ENCODE results near the gene PEPD. TPM values are rescaled to one million over a fixed set of nuclear protein-coding genes. Genes with fewer than 3 reads are reported as not detected.
A peak's percentile ranks its signal among the peaks of the same experiment; 100 is the strongest.

Gene PEPD
- total RNA-seq, 1 experiment from 2014 or later, result 84.3 TPM

DNA sequence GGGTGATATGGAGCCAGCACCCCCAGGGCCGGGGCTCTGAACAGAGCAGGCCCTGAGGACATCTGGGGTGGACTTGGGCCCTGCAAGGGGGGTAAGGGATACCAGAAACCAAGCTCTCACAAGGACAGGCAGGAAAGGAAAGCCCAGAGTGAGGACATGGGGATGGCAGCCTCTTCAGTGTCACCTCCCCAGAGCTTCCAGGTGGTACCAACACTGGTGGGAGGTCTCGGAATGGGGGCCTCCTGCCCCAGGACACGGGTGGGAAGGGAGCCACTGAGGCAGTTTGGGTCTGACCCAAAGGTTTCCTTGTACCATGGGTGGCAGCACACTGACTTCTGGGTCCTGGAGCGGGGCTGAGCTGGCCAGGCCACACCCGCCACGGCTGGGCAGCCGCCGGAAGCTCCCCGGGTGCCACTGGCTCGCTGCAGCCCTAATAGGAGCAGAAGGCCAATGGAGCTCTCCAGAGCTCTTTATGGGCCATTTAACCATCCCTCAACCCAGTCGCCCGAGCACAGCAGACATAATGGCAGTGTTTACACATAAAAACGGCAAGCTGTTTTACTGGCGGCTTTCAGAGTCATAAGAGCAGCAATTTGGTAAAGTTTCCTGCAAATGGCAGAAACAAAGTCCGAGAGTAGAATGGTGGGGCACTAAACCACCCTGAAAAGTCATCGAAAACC is 59.3 kb downstream of the PEPD start:
- H3K27me3 ChIP-seq (ENCODE audit: control insufficient read depth, insufficient read depth, low read length), result no peaks in the 10 kb centered on the region
- no peak overlapping the region for H3K4me3 ChIP-seq (ENCODE audit: insufficient read depth, low read depth, low read length)
- no peaks in the 10 kb centered on the region; the same call in 1 of the 2 replicates for H3K36me3 ChIP-seq (replicated peaks; ENCODE audit: control insufficient read depth, insufficient read depth, low read length)
- peak; percentile 49 for DNase-seq

DNA sequence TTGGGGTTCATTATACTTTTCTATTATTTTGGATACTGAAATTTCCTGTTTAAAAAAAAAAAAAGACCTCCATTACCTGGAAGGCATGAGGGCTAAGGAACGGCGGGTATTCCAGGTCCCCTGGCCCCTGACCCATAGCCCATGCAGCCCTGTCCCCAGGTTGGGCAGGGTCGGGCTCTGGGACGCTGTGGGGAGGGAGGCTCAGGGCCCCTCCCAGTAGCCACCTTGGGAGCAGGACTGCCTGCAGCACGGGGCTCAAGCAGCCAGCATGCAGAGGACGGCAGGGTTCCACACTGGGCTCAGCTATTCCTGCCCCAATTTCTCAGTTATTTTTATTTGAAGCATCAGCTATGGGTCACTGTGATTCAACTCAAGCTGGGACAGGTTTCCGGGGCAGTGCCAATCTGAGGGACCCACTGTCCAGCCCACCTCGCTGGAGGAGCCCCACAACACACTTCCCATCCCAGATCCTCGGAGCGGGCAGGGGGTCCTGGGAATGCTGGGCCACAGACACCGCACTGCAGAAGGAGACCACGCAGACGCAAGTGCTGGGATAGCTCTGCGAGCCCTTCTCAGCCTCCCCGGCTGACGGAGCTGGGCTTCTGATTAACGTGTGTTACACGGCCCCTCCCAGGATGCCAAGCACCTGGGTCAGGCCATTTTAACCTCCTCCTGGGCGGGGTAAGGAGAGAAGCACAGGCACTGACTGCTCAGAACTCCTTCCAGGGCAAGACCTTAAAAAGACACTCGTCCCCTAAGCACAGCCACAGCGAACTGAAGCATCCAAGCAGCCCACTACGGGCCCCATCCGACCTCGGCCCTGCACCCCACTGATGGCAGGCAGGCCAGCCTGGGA is 60.1 kb downstream of the PEPD start:
- DNase-seq, result peak; percentile 45
- Histone ChIP-seq H3K27me3 (ENCODE audit: control insufficient read depth, insufficient read depth, low read length) (no peaks in the 10 kb centered on the region), H3K36me3 (replicated peaks; ENCODE audit: control insufficient read depth, insufficient read depth, low read length) (no peaks in the 10 kb centered on the region; the same call in 1 of the 2 replicates), H3K4me3 (ENCODE audit: insufficient read depth, low read depth, low read length) (no peak overlapping the region)

DNA sequence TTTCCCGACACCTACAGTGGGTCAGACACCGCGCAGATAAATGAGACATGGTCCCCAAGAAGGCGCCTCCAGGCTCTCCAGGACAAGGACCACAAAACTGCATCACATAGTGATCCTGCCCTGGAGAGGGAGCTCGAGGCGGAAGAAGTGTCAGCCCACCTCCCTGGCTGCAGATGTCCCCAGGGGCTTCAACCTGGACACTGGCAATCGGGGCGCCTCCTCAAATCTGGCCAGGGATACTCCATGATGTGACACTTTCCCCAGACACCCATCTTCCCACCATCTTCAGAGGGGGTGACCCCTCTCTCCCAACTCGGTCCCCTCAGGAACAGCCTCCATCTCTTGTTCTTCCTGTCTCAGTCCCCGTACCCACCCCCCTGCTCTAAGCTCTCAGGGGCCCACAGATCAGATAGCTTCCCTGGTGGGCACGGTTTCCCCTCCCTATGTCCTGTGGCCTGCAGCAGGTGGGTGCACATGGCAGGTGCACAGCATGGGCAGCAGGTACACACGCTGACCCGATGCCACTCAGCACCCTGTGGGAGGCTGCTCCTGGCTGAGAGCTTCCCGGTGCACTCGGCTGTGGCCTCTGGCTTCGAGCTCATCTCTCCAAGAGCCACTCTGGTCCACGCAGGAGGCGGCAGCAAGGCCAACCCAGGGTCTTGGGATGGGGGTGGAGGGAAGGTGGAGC is 61.2 kb downstream of the PEPD start:
- H3K4me3 ChIP-seq (ENCODE audit: insufficient read depth, low read depth, low read length), result no peak overlapping the region
- DNase-seq, result no peak
- no peaks in the 10 kb centered on the region for H3K27me3 ChIP-seq (ENCODE audit: control insufficient read depth, insufficient read depth, low read length)
- H3K36me3 ChIP-seq (replicated peaks; ENCODE audit: control insufficient read depth, insufficient read depth, low read length), result no peaks in the 10 kb centered on the region; the same call in 1 of the 2 replicates

DNA sequence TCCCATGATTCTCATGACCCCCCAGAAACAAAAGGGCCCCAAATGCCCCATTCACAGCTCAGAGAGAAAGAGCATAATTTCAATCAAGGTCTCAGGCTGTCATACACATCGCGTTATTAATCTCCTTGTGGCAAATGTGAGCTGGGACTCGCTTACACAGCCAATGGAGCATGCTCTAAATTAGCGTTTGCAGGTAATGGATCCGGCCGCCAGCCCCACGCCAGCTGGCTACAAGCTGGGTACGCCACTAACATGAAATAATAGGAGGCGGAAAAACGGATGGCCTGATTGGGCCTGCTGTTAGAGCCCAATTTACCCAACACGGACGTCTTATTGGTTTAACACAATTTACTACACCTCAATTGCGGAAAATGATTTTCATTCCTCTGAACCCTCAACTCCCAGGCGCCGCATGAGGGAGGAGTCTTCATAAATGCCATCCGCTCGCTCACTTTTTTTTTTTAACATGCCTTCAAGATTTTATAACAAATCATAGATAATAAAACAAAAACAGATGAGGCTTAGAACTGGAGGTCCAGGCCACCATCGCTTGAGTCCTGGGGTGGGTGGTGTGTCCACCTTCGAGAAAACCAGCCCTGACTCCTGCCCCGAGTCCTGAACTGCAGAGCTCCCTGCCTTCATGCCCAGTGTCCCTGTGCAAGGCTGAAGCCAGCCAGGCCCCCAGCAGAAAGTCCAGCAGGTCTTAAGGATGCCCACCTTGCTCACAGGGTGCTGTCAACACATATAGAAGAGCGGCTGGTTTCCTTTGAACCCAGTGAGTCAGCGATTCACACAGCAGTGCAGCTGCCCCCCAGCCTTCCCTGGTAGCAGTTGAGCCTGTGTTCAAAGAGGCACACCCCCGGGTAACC is 62.1 kb downstream of the PEPD start:
- H3K36me3 ChIP-seq (replicated peaks; ENCODE audit: control insufficient read depth, insufficient read depth, low read length), result no peaks in the 10 kb centered on the region; the same call in 1 of the 2 replicates
- no peaks in the 10 kb centered on the region for H3K27me3 ChIP-seq (ENCODE audit: control insufficient read depth, insufficient read depth, low read length)
- no peak overlapping the region for H3K4me3 ChIP-seq (ENCODE audit: insufficient read depth, low read depth, low read length)
- no peak for DNase-seq

DNA sequence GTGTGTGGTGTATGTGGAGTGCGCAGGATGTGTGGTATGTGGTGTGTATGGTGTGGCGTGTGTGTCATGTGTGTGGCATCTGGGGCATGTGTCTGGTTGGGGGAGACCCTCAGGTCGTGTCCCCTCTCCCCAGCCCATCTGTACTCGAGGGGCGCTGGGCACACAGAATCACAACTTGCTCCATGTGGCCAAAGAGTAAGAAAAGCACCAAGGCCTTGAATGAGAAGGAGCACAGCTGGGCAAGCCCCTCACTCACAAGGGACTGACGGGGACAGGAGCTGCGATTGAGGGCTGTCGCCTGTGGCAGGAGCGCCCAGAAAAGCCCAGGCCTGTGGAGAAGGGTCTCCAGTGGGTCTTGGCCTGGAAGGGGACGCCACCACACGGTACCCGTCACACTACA is 62.8 kb downstream of the PEPD start:
- peak; percentile 30 for DNase-seq
- Histone ChIP-seq H3K27me3 (ENCODE audit: control insufficient read depth, insufficient read depth, low read length) (no peaks in the 10 kb centered on the region), H3K4me3 (ENCODE audit: insufficient read depth, low read depth, low read length) (no peak overlapping the region), H3K36me3 (replicated peaks; ENCODE audit: control insufficient read depth, insufficient read depth, low read length) (no peaks in the 10 kb centered on the region; the same call in 1 of the 2 replicates)

DNA sequence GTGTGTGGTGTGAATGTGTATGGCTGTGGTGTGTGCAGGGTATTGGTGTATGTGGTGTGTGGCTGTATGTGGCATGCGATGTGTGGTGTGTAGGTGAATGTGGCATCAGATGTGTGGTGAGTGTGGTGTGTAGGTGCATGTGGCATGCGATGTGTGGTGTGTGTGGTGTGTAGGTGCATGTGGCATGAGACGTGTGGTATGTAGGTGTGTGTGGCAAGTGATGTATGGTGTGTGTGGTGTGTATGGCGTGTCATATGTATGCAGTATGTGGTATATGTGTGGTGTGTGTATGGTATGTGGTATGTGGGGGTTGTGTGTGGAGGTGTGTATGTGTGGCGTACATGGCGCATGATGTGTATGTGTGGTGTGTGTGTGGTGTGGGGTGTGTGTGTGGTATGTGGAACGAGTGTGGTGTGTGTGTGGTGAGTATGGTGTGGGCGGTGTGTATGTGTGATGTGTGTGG is 63.4 kb downstream of the PEPD start:
- H3K4me3 ChIP-seq (ENCODE audit: insufficient read depth, low read depth, low read length), result no peak overlapping the region
- no peaks in the 10 kb centered on the region; the same call in 1 of the 2 replicates for H3K36me3 ChIP-seq (replicated peaks; ENCODE audit: control insufficient read depth, insufficient read depth, low read length)
- DNase-seq, result no peak
- H3K27me3 ChIP-seq (ENCODE audit: control insufficient read depth, insufficient read depth, low read length), result no peaks in the 10 kb centered on the region

DNA sequence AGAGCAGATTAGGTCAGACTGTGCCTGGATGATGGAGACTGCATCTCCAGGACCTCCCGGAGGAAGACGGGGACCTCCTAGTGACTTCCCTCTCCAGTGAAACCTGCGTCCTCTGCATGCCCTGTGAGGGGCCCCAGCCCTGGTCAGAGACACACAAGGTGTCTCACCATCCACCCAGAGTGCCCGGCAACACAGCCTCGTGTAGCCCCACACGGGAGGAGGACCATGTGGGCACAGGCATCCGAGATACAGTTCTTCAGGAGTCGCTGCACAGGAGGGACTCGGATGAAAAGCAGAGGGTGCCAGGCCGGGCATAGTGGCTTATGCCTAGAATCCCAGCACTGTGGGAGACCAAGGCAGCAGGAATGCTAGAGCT is 64.8 kb downstream of the PEPD start:
- DNase-seq, result peak; percentile 33
- no peaks in the 10 kb centered on the region for H3K27me3 ChIP-seq (ENCODE audit: control insufficient read depth, insufficient read depth, low read length)
- H3K4me3 ChIP-seq (ENCODE audit: insufficient read depth, low read depth, low read length), result no peak overlapping the region
- no peaks in the 10 kb centered on the region; the same call in 1 of the 2 replicates for H3K36me3 ChIP-seq (replicated peaks; ENCODE audit: control insufficient read depth, insufficient read depth, low read length)

DNA sequence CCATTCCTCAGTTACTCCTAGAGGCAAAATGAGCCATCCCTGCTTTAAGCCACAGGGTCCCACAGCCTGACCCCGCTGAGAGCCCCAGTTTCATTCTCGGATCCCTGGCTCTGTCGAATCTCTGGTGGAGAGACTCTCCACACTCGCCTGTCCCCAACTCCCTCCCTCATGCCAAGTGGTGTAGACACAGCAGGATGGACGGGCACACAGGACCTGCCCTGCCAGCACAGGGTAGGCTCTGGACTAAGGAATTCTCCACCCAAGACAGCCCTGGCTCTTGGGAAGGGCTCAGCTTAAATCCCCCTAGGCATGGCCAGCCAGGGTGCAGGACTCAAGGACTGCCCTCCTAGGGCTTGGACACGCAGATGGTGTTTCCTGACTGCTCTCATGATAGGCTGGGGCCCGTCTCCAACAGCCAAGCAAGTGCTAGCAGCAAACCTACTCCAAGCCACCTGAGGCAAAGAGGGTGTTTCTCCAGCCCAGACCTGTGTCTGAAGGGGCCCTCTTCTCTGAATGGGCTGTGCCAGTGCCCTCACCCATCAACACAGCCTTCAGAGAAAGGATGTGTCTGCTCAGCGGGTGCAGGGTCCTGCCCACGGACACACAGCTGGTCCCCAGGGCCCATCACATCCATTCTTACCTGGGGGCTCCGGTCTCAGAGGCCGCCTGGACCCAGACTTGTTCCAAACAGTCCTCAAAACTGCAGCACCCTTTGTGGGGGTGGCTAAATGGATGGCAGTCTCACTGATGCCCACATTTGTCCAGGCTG is 65.3 kb downstream of the PEPD start:
- DNase-seq, result peak; percentile 28
- Histone ChIP-seq H3K4me3 (ENCODE audit: insufficient read depth, low read depth, low read length) (no peak overlapping the region), H3K36me3 (replicated peaks; ENCODE audit: control insufficient read depth, insufficient read depth, low read length) (no peaks in the 10 kb centered on the region; the same call in 1 of the 2 replicates), H3K27me3 (ENCODE audit: control insufficient read depth, insufficient read depth, low read length) (no peaks in the 10 kb centered on the region)

DNA sequence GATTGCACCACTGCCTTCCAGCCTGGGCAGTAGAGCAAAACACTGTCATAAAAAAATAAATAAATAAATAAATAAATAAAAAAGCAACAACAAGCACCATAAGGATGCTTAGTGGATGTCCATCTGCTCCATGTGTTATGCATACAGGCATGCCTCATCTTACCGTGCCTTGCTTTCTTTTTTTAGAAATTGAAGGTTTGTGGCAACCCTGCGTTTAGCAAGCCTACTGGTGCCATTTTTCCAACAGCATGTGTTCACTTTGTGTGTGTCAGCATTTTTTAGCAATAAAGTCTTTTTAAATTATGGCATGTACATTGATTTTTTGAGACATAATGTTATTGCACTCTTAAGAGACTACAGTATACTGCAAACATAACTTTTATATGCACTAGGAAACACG is 68.3 kb downstream of the PEPD start:
- no peak overlapping the region for H3K4me3 ChIP-seq (ENCODE audit: insufficient read depth, low read depth, low read length)
- H3K36me3 ChIP-seq (replicated peaks; ENCODE audit: control insufficient read depth, insufficient read depth, low read length), result no peaks in the 10 kb centered on the region; the same call in 1 of the 2 replicates
- no peak for DNase-seq
- H3K27me3 ChIP-seq (ENCODE audit: control insufficient read depth, insufficient read depth, low read length), result no peaks in the 10 kb centered on the region

DNA sequence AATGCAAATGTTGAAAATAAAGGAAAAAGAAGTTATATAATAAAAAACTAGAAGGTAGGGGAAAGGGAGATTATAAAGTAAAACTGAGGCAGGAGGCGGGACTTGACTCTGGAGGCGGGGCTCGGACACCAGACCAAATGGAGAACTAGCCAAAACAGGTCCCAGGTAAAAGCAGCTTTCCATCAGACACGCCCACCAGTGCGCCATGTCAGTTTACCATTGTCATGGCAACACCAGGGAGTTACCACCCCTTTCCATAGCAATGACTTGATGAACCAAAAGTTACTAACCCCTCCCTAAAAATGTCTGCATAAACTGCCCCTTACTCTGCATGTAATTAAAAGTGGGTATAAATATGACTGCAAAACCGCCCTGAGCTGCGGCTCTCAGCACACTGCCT is 70.9 kb downstream of the PEPD start:
- Histone ChIP-seq H3K27me3 (ENCODE audit: control insufficient read depth, insufficient read depth, low read length) (no peaks in the 10 kb centered on the region), H3K36me3 (replicated peaks; ENCODE audit: control insufficient read depth, insufficient read depth, low read length) (no peaks in the 10 kb centered on the region), H3K4me3 (ENCODE audit: insufficient read depth, low read depth, low read length) (no peak overlapping the region)
- no peak for DNase-seq

DNA sequence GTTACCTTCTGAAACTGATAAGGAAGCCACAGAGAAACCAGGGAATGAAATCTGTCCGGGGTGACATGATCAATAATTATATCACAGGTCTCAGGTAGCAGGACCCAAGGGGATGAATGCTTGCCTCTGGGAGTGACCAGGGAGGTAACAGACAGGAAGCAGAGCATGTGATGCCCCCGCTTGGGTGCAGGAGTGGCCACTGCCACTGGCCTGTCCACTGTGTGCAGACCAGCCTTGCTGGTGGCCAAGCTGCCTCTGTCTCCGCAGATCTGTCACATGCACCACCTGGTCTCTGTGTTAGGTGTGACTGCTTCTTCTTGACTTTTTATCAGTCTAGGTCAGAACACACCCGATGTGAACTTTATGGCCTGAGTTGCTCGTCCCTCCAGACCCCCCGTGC is 71.8 kb downstream of the PEPD start:
- Histone ChIP-seq H3K36me3 (replicated peaks; ENCODE audit: control insufficient read depth, insufficient read depth, low read length) (no peaks in the 10 kb centered on the region), H3K4me3 (ENCODE audit: insufficient read depth, low read depth, low read length) (no peak overlapping the region), H3K27me3 (ENCODE audit: control insufficient read depth, insufficient read depth, low read length) (no peaks in the 10 kb centered on the region)
- DNase-seq, result no peak

DNA sequence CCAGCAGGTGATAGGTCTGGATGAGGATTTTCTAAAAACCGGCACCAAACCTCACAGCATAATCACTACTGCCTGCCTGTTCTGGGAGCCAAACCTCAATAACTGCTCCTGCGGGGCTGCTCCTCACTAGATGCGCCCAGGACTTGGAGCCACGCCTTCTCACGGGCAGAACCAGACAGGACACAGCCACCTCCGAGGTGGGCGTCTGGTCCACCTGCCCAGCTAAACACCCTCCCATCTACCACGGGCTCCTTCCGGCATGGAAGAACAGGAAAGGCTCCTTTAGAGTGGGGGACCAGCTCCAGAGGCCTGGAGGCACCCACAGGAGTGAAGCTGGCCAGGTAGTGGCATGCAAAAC is 73.5 kb downstream of the PEPD start:
- DNase-seq, result no peak
- Histone ChIP-seq H3K36me3 (replicated peaks; ENCODE audit: control insufficient read depth, insufficient read depth, low read length) (no peaks in the 10 kb centered on the region), H3K4me3 (ENCODE audit: insufficient read depth, low read depth, low read length) (no peak overlapping the region), H3K27me3 (ENCODE audit: control insufficient read depth, insufficient read depth, low read length) (no peaks in the 10 kb centered on the region)

DNA sequence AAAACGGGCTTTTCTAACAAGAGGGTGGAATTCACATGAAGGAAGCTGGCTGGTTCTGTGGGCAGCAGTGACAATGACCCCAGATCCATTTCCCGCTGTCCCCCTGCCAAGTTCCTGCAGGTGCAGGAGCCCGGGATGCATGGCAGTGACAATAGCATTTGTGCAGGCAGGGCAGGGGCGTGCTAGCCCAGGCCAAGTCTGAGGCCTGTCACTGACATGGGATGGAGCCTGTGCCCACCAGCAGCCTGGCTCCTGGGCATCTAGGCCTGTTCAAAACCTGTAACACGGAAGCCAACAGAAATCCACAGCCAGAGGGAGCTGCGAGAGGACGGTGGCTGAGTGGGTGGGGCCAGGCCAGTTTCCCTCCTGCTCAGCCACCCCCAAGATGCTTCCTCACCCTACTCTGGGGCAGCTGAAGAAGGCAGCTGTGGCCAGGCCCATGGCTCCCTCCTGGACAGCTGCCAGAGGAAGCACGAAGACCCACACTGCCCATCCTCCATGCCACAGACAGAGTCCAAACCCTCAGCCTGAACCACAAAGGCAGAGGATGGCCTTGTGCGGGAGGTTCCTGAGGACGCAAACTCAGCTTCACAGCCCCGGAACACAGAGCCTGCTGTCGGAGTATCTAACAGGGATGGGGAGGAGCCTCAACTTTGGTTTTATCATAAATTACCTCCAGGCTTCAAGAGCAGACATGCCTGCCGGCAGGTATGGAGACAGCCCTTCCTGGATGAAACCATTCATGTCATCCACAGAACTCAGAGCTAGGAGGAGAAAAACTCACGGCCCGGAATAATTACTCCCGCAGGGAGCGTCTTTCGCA is 74.0 kb downstream of the PEPD start:
- Histone ChIP-seq H3K4me3 (ENCODE audit: insufficient read depth, low read depth, low read length) (no peak overlapping the region), H3K27me3 (ENCODE audit: control insufficient read depth, insufficient read depth, low read length) (no peaks in the 10 kb centered on the region), H3K36me3 (replicated peaks; ENCODE audit: control insufficient read depth, insufficient read depth, low read length) (no peaks in the 10 kb centered on the region)
- no peak for DNase-seq

All from H7 (cell line).